BE2C (cell line): ENCODE results near the gene MYLK.

Source experiments
- DNase-seq: peaks from one replicate; pipeline ENCODE4 v3.0.0-alpha.2; 2020
- H3K27me3 ChIP-seq: fragments of 250-450 bp; sonication (Bioruptor Pico); 2 replicates; pipeline ENCODE4 v1.5.1; 2020; ENCODE audit warnings: mild to moderate bottlenecking
- H3K36me3 ChIP-seq: fragments of 250-450 bp; sonication (Bioruptor Pico); 2 replicates; pipeline ENCODE4 v1.5.1; 2020; ENCODE audit warnings: mild to moderate bottlenecking
- H3K4me1 ChIP-seq: fragments of 250-450 bp; sonication (Bioruptor Pico); 2 replicates; pipeline ENCODE4 v1.5.1; 2020
- H3K4me3 ChIP-seq: 2 replicates; pipeline ENCODE4 v1.5.1; 2011; ENCODE audit warnings: low read depth, low read length
- H3K9me3 ChIP-seq: fragments of 250-450 bp; sonication (Bioruptor Pico); 2 replicates; pipeline ENCODE4 v1.5.1; 2020
- CTCF ChIP-seq: IDR thresholded peaks from 2 replicates; pipeline ENCODE4 v1.5.1; 2012; ENCODE audit warnings: mild to moderate bottlenecking, low read depth, low read length

MYLK gene

GRCh38 chr3:123773681-123774431, 110.3 kb downstream of the MYLK start:
- H3K4me1 ChIP-seq: peaks cover 3% of the 10 kb centered on the region; the same call in 1 of the 2 replicates
- peak; percentile 24 for DNase-seq
- TF ChIP-seq CTCF: no peak
- no peaks in the 10 kb centered on the region for H3K36me3 ChIP-seq
- H3K9me3 ChIP-seq: no peaks in the 10 kb centered on the region
- no peaks in the 10 kb centered on the region for H3K27me3 ChIP-seq
- H3K4me3 ChIP-seq: no peak overlapping the region

- no peaks in the 10 kb centered on the region for H3K27me3 ChIP-seq
- TF ChIP-seq CTCF: no peak
- H3K4me3 ChIP-seq: no peak overlapping the region
Observed at GRCh38 chr3:123769356-123769743, 114.8 kb downstream of the MYLK start.

GRCh38 chr3:123768480-123769355, 115.4 kb downstream of the MYLK start:
- H3K9me3 ChIP-seq: no peaks in the 10 kb centered on the region
- no peak for TF ChIP-seq CTCF
- no peaks in the 10 kb centered on the region for H3K27me3 ChIP-seq
- peaks cover 2% of the 10 kb centered on the region; the same call in 1 of the 2 replicates for H3K4me1 ChIP-seq
- H3K4me3 ChIP-seq: no peak overlapping the region
- H3K36me3 ChIP-seq: no peaks in the 10 kb centered on the region
- no peak for DNase-seq

More at GRCh38 chr3:123769356-123769743, 114.8 kb downstream of the MYLK start:
- no peak for DNase-seq
- Histone ChIP-seq H3K36me3 (no peaks in the 10 kb centered on the region), H3K4me1 (peaks cover 3% of the 10 kb centered on the region; the same call in 1 of the 2 replicates), H3K9me3 (no peaks in the 10 kb centered on the region)

- H3K4me3 ChIP-seq: no peak overlapping the region
- no peak for DNase-seq
- H3K36me3 ChIP-seq: no peaks in the 10 kb centered on the region
- H3K4me1 ChIP-seq: no peaks in the 10 kb centered on the region
- no peak for TF ChIP-seq CTCF
- H3K27me3 ChIP-seq: no peaks in the 10 kb centered on the region
- no peaks in the 10 kb centered on the region for H3K9me3 ChIP-seq
Observed at GRCh38 chr3:123767564-123768292, 116.4 kb downstream of the MYLK start.

- no peak for TF ChIP-seq CTCF
- no peaks in the 10 kb centered on the region for H3K9me3 ChIP-seq
- no peaks in the 10 kb centered on the region for H3K4me1 ChIP-seq
- no peak overlapping the region for H3K4me3 ChIP-seq
- no peaks in the 10 kb centered on the region for H3K27me3 ChIP-seq
- H3K36me3 ChIP-seq: no peaks in the 10 kb centered on the region
- no peak for DNase-seq
Observed at GRCh38 chr3:123767009-123767372, 117.1 kb downstream of the MYLK start.
